GM12865 (cell line): ENCODE results near the gene SMTN.
"Not testable (repeated sequence)": the region's sequence is repeated elsewhere in the genome, so short reads cannot be mapped to it uniquely, and the experiment has no call there.

Experiments
- DNase-seq: peaks from one replicate; pipeline ENCODE4 v3.0.0; 2010; ENCODE audit warnings: low read depth
- H3K4me3 ChIP-seq: 2 replicates; pipeline ENCODE4 v1.5.1; 2011; ENCODE audit warnings: mild to moderate bottlenecking, low read depth, low read length, control low read depth
- CTCF ChIP-seq: IDR thresholded peaks from 2 replicates; pipeline ENCODE4 v1.5.1; 2011; ENCODE audit warnings: low read length, control low read depth, low read depth, inconsistent platforms; ENCODE audit not compliant: insufficient read depth; ENCODE audit errors: missing control alignments

The SMTN gene

GRCh38 chr22:31056986-31057599 lies 24.0 kb upstream of the SMTN start:
- DNase-seq, result no peak
- TF ChIP-seq CTCF, result no peak
- no peak overlapping the region for H3K4me3 ChIP-seq

GRCh38 chr22:31059663-31060062 lies 21.5 kb upstream of the SMTN start:
- DNase-seq, H3K4me3 ChIP-seq: not testable (repeated sequence)

GRCh38 chr22:31062566-31063230 lies 18.4 kb upstream of the SMTN start:
- no peak for DNase-seq
- no peak for TF ChIP-seq CTCF
- H3K4me3 ChIP-seq, result no peak overlapping the region

- no peak for TF ChIP-seq CTCF
- H3K4me3 ChIP-seq, result peak overlapping the region; percentile 6; the same call in 1 of the 2 replicates
- no peak for DNase-seq
These were observed 16.7 kb upstream of the SMTN start for GRCh38 chr22:31064369-31064768.

- no peak overlapping the region for H3K4me3 ChIP-seq
- TF ChIP-seq CTCF, result no peak
- no peak for DNase-seq
These were observed 12.1 kb upstream of the SMTN start for GRCh38 chr22:31068970-31069369.

GRCh38 chr22:31069691-31070314 lies 11.3 kb upstream of the SMTN start:
- H3K4me3 ChIP-seq, DNase-seq: not testable (repeated sequence)

- not testable (repeated sequence) for DNase-seq, H3K4me3 ChIP-seq
These were observed 8.0 kb upstream of the SMTN start for GRCh38 chr22:31073125-31073524.

GRCh38 chr22:31073545-31074145 lies 7.5 kb upstream of the SMTN start:
- not testable (repeated sequence) for H3K4me3 ChIP-seq, DNase-seq

- H3K4me3 ChIP-seq, result no peak overlapping the region
- no peak for DNase-seq
These were observed 5.2 kb upstream of the SMTN start for GRCh38 chr22:31075961-31076360.

More at GRCh38 chr22:31075961-31076360, 5.2 kb upstream of the SMTN start:
- no peak for TF ChIP-seq CTCF
